ENCODE results near the gene ANKDD1A. TPM values are rescaled to one million over a fixed set of nuclear protein-coding genes. Genes with fewer than 3 reads are reported as not detected.

ANKDD1A gene
- total and polyA plus RNA-seq, 2 experiments from 2014 or later, result 6.7 to 9.3 TPM

DNA sequence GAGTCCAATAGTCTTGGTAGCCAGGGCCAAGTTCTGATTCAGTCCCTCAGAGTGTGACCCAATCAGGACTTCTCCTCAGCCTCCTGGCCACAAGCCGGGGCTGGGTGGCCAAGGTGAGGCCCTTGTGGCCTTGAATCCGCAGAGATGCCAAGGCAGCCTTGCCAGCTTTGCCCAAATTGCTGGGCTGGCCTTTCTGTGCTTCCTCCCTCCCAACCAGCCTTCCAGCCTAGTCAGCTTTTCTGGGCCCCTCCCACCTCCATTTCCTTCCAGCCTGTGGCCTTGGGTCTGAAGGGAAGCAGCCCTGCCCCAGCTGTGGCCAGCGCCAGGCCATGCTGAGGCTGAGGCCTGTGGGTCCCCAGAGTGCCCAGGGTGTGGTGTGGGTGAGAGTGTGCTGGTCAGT is 34.3 kb upstream of the ANKDD1A start:
- TF ChIP-seq, protein P1, sequence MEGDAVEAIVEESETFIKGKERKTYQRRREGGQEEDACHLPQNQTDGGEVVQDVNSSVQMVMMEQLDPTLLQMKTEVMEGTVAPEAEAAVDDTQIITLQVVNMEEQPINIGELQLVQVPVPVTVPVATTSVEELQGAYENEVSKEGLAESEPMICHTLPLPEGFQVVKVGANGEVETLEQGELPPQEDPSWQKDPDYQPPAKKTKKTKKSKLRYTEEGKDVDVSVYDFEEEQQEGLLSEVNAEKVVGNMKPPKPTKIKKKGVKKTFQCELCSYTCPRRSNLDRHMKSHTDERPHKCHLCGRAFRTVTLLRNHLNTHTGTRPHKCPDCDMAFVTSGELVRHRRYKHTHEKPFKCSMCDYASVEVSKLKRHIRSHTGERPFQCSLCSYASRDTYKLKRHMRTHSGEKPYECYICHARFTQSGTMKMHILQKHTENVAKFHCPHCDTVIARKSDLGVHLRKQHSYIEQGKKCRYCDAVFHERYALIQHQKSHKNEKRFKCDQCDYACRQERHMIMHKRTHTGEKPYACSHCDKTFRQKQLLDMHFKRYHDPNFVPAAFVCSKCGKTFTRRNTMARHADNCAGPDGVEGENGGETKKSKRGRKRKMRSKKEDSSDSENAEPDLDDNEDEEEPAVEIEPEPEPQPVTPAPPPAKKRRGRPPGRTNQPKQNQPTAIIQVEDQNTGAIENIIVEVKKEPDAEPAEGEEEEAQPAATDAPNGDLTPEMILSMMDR (conservative IDR thresholded peaks at IDR 0.05; ENCODE audit: low read depth in 2 of 2), result no peak
- TF ChIP-seq, protein P2, sequence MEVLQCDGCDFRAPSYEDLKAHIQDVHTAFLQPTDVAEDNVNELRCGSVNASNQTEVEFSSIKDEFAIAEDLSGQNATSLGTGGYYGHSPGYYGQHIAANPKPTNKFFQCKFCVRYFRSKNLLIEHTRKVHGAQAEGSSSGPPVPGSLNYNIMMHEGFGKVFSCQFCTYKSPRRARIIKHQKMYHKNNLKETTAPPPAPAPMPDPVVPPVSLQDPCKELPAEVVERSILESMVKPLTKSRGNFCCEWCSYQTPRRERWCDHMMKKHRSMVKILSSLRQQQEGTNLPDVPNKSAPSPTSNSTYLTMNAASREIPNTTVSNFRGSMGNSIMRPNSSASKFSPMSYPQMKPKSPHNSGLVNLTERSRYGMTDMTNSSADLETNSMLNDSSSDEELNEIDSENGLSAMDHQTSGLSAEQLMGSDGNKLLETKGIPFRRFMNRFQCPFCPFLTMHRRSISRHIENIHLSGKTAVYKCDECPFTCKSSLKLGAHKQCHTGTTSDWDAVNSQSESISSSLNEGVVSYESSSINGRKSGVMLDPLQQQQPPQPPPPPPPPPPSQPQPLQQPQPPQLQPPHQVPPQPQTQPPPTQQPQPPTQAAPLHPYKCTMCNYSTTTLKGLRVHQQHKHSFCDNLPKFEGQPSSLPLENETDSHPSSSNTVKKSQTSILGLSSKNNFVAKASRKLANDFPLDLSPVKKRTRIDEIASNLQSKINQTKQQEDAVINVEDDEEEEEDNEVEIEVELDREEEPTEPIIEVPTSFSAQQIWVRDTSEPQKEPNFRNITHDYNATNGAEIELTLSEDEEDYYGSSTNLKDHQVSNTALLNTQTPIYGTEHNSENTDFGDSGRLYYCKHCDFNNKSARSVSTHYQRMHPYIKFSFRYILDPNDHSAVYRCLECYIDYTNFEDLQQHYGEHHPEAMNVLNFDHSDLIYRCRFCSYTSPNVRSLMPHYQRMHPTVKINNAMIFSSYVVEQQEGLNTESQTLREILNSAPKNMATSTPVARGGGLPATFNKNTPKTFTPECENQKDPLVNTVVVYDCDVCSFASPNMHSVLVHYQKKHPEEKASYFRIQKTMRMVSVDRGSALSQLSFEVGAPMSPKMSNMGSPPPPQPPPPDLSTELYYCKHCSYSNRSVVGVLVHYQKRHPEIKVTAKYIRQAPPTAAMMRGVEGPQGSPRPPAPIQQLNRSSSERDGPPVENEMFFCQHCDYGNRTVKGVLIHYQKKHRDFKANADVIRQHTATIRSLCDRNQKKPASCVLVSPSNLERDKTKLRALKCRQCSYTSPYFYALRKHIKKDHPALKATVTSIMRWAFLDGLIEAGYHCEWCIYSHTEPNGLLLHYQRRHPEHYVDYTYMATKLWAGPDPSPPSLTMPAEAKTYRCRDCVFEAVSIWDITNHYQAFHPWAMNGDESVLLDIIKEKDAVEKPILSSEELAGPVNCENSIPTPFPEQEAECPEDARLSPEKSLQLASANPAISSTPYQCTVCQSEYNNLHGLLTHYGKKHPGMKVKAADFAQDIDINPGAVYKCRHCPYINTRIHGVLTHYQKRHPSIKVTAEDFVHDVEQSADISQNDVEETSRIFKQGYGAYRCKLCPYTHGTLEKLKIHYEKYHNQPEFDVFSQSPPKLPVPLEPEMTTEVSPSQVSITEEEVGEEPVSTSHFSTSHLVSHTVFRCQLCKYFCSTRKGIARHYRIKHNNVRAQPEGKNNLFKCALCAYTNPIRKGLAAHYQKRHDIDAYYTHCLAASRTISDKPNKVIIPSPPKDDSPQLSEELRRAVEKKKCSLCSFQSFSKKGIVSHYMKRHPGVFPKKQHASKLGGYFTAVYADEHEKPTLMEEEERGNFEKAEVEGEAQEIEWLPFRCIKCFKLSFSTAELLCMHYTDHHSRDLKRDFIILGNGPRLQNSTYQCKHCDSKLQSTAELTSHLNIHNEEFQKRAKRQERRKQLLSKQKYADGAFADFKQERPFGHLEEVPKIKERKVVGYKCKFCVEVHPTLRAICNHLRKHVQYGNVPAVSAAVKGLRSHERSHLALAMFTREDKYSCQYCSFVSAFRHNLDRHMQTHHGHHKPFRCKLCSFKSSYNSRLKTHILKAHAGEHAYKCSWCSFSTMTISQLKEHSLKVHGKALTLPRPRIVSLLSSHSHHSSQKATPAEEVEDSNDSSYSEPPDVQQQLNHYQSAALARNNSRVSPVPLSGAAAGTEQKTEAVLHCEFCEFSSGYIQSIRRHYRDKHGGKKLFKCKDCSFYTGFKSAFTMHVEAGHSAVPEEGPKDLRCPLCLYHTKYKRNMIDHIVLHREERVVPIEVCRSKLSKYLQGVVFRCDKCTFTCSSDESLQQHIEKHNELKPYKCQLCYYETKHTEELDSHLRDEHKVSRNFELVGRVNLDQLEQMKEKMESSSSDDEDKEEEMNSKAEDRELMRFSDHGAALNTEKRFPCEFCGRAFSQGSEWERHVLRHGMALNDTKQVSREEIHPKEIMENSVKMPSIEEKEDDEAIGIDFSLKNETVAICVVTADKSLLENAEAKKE (CRISPR knock-in tag; IDR thresholded peaks at IDR 0.05), result no peak
- TF ChIP-seq EZH2 (IDR thresholded peaks at IDR 0.05; ENCODE audit: low read depth, unreplicated experiment) (no peak), STAT1 (IDR thresholded peaks at IDR 0.05; ENCODE audit: unreplicated experiment) (no peak), JUNB (IDR thresholded peaks at IDR 0.05; ENCODE audit: unreplicated experiment) (no peak), CREB1 (CRISPR knock-in tag; IDR thresholded peaks at IDR 0.05; ENCODE audit: low read depth) (no peak), POLR2AphosphoS5 (IDR thresholded peaks at IDR 0.05; ENCODE audit: low read depth) (no peak), EZH2phosphoT487 (IDR thresholded peaks at IDR 0.05; ENCODE audit: unreplicated experiment) (no peak), NANOG (IDR thresholded peaks at IDR 0.05; ENCODE audit: borderline replicate concordance) (no peak), ZNF114 (CRISPR knock-in tag; IDR thresholded peaks at IDR 0.05) (no peak), ZNF331 (CRISPR knock-in tag; IDR thresholded peaks at IDR 0.05; ENCODE audit: low read depth) (no peak)
- TF ChIP-seq, protein P3, sequence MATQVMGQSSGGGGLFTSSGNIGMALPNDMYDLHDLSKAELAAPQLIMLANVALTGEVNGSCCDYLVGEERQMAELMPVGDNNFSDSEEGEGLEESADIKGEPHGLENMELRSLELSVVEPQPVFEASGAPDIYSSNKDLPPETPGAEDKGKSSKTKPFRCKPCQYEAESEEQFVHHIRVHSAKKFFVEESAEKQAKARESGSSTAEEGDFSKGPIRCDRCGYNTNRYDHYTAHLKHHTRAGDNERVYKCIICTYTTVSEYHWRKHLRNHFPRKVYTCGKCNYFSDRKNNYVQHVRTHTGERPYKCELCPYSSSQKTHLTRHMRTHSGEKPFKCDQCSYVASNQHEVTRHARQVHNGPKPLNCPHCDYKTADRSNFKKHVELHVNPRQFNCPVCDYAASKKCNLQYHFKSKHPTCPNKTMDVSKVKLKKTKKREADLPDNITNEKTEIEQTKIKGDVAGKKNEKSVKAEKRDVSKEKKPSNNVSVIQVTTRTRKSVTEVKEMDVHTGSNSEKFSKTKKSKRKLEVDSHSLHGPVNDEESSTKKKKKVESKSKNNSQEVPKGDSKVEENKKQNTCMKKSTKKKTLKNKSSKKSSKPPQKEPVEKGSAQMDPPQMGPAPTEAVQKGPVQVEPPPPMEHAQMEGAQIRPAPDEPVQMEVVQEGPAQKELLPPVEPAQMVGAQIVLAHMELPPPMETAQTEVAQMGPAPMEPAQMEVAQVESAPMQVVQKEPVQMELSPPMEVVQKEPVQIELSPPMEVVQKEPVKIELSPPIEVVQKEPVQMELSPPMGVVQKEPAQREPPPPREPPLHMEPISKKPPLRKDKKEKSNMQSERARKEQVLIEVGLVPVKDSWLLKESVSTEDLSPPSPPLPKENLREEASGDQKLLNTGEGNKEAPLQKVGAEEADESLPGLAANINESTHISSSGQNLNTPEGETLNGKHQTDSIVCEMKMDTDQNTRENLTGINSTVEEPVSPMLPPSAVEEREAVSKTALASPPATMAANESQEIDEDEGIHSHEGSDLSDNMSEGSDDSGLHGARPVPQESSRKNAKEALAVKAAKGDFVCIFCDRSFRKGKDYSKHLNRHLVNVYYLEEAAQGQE (IDR thresholded peaks at IDR 0.05; ENCODE audit: unreplicated experiment), result no peak
- TF ChIP-seq, protein P4, sequence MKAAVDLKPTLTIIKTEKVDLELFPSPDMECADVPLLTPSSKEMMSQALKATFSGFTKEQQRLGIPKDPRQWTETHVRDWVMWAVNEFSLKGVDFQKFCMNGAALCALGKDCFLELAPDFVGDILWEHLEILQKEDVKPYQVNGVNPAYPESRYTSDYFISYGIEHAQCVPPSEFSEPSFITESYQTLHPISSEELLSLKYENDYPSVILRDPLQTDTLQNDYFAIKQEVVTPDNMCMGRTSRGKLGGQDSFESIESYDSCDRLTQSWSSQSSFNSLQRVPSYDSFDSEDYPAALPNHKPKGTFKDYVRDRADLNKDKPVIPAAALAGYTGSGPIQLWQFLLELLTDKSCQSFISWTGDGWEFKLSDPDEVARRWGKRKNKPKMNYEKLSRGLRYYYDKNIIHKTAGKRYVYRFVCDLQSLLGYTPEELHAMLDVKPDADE (IDR thresholded peaks at IDR 0.05), result no peak
- Histone ChIP-seq H3K9me2 (ENCODE audit: insufficient read depth) (no peaks in the 10 kb centered on the region), H3K4me2 (no peak overlapping the region), H3K4me3 (no peak overlapping the region), H3F3A (replicated peaks; ENCODE audit: low read depth) (0 out of 2 replicates have a peak, but pooled peaks cover 2% of the 10 kb centered on the region), H2AFZ (no peak overlapping the region), H3K79me2 (replicated peaks; ENCODE audit: insufficient read depth) (no peaks in the 10 kb centered on the region), H4K20me1 (replicated peaks; ENCODE audit: insufficient read depth) (no peaks in the 10 kb centered on the region), H3K4me1 (ENCODE audit: insufficient read depth) (peaks cover 15% of the 10 kb centered on the region), H3K27ac (ENCODE audit: low read depth) (no peak overlapping the region), H3K27me3 (ENCODE audit: insufficient read depth) (no peaks in the 10 kb centered on the region), H3K36me3 (ENCODE audit: insufficient read depth) (no peaks in the 10 kb centered on the region)
- Mint-ChIP-seq H3K9me3 (no peaks in the 10 kb centered on the region), H3K27me3 (ENCODE audit: insufficient read depth, low read depth, poor library complexity) (peaks cover 13% of the 10 kb centered on the region), H3K4me3 (no peak overlapping the region), H3K4me1 (peaks cover 35% of the 10 kb centered on the region), H3K36me3 (ENCODE audit: low read depth) (no peaks in the 10 kb centered on the region), H3K27ac (no peak overlapping the region; the same call in 1 of the 2 replicates)
- no peak for DNase-seq (ENCODE audit: low spot score)
- peak; percentile 13; the same call in 2 of the 3 replicates for ATAC-seq

Data from GM23338 (cell line).